Esophagus squamous epithelium (tissue), 4 donors: ENCODE results near the gene TMEM184A.

Experiments
- CTCF ChIP-seq, 6 experiments: fragments of 450-650 bp in 4 of 6; fragments of 200-600 bp in 2 of 6; sonication (generic) in 2 of 6; IDR thresholded peaks; one replicate each; pipeline ENCODE4 v1.5.1; 2016 to 2019; ENCODE audit warnings: antibody characterized with exemption in 6 of 6, mild to moderate bottlenecking in 4 of 6, moderate library complexity in 4 of 6
- POLR2A ChIP-seq, 4 donors: fragments of 450-650 bp; IDR thresholded peaks; one replicate each; pipeline ENCODE4 v1.6.1; 2017; ENCODE audit warnings: antibody characterized with exemption in 4 of 4, mild to moderate bottlenecking in 4 of 4, moderate library complexity in 3 of 4

GRCh38 chr7:1492640-1493039, 63.4 kb downstream of the TMEM184A start:
- TF ChIP-seq CTCF (IDR thresholded peaks at IDR 0.05) (no peak), POLR2A (IDR thresholded peaks at IDR 0.05) (no peak)
